K562 (cell line): ENCODE data around the gene SCPEP1. TPM values are rescaled to one million over a fixed set of nuclear protein-coding genes. Genes with fewer than 3 reads are reported as not detected.

ENCODE experiments used
- BRD4 ChIP-seq: fragments of 200-600 bp; sonication (generic); IDR thresholded peaks from 2 replicates; pipeline ENCODE4 v1.6.1; 2017; ENCODE audit warnings: inconsistent platforms
- CHD2 ChIP-seq: IDR thresholded peaks from 2 replicates; pipeline ENCODE4 v1.6.1; 2011; ENCODE audit warnings: low read depth, low read length
- E2F6 ChIP-seq, 2 experiments: IDR thresholded peaks; 2 replicates each; pipeline ENCODE4 v1.6.1; 2011; ENCODE audit warnings: borderline replicate concordance in 1 of 2, control low read depth in 1 of 2, low read depth in 1 of 2, low read length in 1 of 2, mild to moderate bottlenecking in 1 of 2, mixed read lengths in 1 of 2, moderate library complexity in 1 of 2; ENCODE audit not compliant: insufficient read depth in 1 of 2, insufficient read length in 1 of 2, poor library complexity in 1 of 2, severe bottlenecking in 1 of 2; ENCODE audit errors: extremely low read depth in 1 of 2
- GTF3C2 ChIP-seq: IDR thresholded peaks from 3 replicates; pipeline ENCODE4 v1.6.1; 2011; ENCODE audit warnings: borderline replicate concordance, mild to moderate bottlenecking, moderate library complexity; ENCODE audit not compliant: insufficient read length; ENCODE audit errors: extremely low read depth
- PBX2 ChIP-seq, 2 experiments: IDR thresholded peaks in 1 of 2; conservative IDR thresholded peaks in 1 of 2; 2 replicates each; pipeline ENCODE4 v1.6.1; 2016; ENCODE audit warnings: low read depth in 2 of 2, mild to moderate bottlenecking in 1 of 2, missing compliant biosample characterization in 1 of 2, missing genetic modification characterization in 1 of 2, moderate library complexity in 1 of 2
- PPARD ChIP-seq: fragments of 250-450 bp; sonication (Bioruptor Pico); IDR thresholded peaks from 2 replicates; pipeline ENCODE4 v1.8.0; 2022; ENCODE audit warnings: inconsistent platforms, mild to moderate bottlenecking, moderate library complexity
- STAT6 ChIP-seq: sonication (generic); formaldehyde crosslinking; IDR thresholded peaks from 2 replicates; pipeline ENCODE4 v1.8.1; 2023; ENCODE audit warnings: mild to moderate bottlenecking, missing genetic modification reagents
- TARDBP ChIP-seq: fragments of 450-650 bp; IDR thresholded peaks from 2 replicates; pipeline ENCODE4 v1.6.1; 2016
- TBL1XR1 ChIP-seq, 2 experiments: IDR thresholded peaks; 2 replicates each; pipeline ENCODE4 v1.6.1; 2012; ENCODE audit warnings: improper control_type of control experiment in 2 of 2, low read length in 2 of 2, mild to moderate bottlenecking in 1 of 2
- USF1 ChIP-seq: sonication (generic); formaldehyde crosslinking; IDR thresholded peaks from 2 replicates; pipeline ENCODE4 v1.9.0; 2022; ENCODE audit warnings: mild to moderate bottlenecking, missing genetic modification reagents
- ZFP30 ChIP-seq: fragments of 250-450 bp; sonication (Bioruptor Pico); IDR thresholded peaks from 2 replicates; pipeline ENCODE4 v1.8.0; 2022; ENCODE audit warnings: moderate library complexity, mild to moderate bottlenecking, inconsistent platforms, borderline replicate concordance
- ZFP36 ChIP-seq: fragments of 150-350 bp; IDR thresholded peaks from 2 replicates; pipeline ENCODE4 v1.6.1; 2018; ENCODE audit warnings: low read length, low read depth; ENCODE audit not compliant: partially characterized antibody
- ZNF140 ChIP-seq: fragments of 250-450 bp; sonication (Bioruptor Pico); IDR thresholded peaks from 2 replicates; pipeline ENCODE4 v1.8.0; 2021; ENCODE audit warnings: moderate library complexity, mild to moderate bottlenecking, inconsistent platforms
- ZNF76 ChIP-seq: fragments of 250-450 bp; sonication (Bioruptor Pico); IDR thresholded peaks from 2 replicates; pipeline ENCODE4 v1.4.0; 2020; ENCODE audit warnings: mild to moderate bottlenecking, moderate library complexity, borderline replicate concordance
- polyA plus RNA-seq, 8 experiments: library from polyadenylated mRNA; depleted of rRNA in 4 of 8; stranded (reverse) in 5 of 8; unstranded in 3 of 8; fragments of >200 nt; fragmentation: Nextera tagmentation in 2 of 8; fragmentation: Illumina TruSeq in 1 of 8; extraction: Ambion mirVana in 2 of 8; extraction: Trizol in 1 of 8; gene quantifications; 2 replicates each; pipeline versions ENCODE4 v1.2.1 to v1.2.3, GENCODE V29; 2011 to 2014; ENCODE audit warnings: inconsistent platforms in 1 of 8, missing spikeins in 1 of 8
- total RNA-seq, 7 experiments: library from RNA; depleted of rRNA in 6 of 7; stranded (reverse); fragments of >200 nt in 6 of 7; fragmentation: Illumina TruSeq in 2 of 7; extraction: Trizol in 2 of 7; gene quantifications; 2 replicates each; pipeline versions ENCODE4 v1.2.1 to v1.2.3, GENCODE V29; 2011 to 2021; ENCODE audit warnings: low replicate concordance in 1 of 7

Gene SCPEP1
- total and polyA plus RNA-seq, 9 of the 15 experiments (the other 6 are each of a cell fraction or from before 2014, with no cell fraction given) = 5.1 to 14.8 (median 7.2) TPM

- TF ChIP-seq PBX2 (CRISPR knock-in tag; IDR thresholded peaks at IDR 0.05; ENCODE audit: low read depth) = no peak
- no peak for TF ChIP-seq PBX2 (tag; conservative IDR thresholded peaks at IDR 0.05; ENCODE audit: low read depth)
- no peak for TF ChIP-seq GTF3C2
- no peak for TF ChIP-seq ZNF140
- TF ChIP-seq CHD2 = 0 out of 2 replicates have a peak, but pooled peaks have one; percentile 9
- TF ChIP-seq USF1 (CRISPR knock-in tag) = peak; percentile 72
- no peak for TF ChIP-seq STAT6 (CRISPR knock-in tag)
- TF ChIP-seq TARDBP = no peak
- TF ChIP-seq PPARD = no peak
- TF ChIP-seq ZNF76 (CRISPR knock-in tag) = no peak
- no peak for TF ChIP-seq ZFP36
- no peak for TF ChIP-seq ZFP30 (CRISPR knock-in tag)
- peak; percentile 88; the same call in 1 of the 2 replicates for TF ChIP-seq BRD4
- TF ChIP-seq E2F6 (IDR thresholded peaks at IDR 0.05; ENCODE audit: borderline replicate concordance in 1 of 2, extremely low read depth in 1 of 2, insufficient read depth in 1 of 2, insufficient read length in 1 of 2, low read depth in 1 of 2, low read length in 1 of 2, poor library complexity in 1 of 2, severe bottlenecking in 1 of 2) = peak in 1 of 2 experiments; percentile 66
- TF ChIP-seq TBL1XR1 (IDR thresholded peaks at IDR 0.05; ENCODE audit: low read length in 2 of 2) = no peak; a peak in 2 of 4 replicates
Observed at GRCh38 chr17:56960596-56961538, 17.1 kb upstream of the SCPEP1 start, which contains the start of gene COIL (continued).
